Loucy (cell line): Measurements from ENCODE around the gene TVP23A.

Experiments
- H2AFZ ChIP-seq: fragments of 200-600 bp; sonication (generic); 2 replicates; pipeline ENCODE4 v1.6.0; 2016; ENCODE audit warnings: antibody characterized with exemption, mild to moderate bottlenecking, low read length, moderate library complexity
- H3F3A ChIP-seq: fragments of 200-600 bp; 2 replicates; pipeline ENCODE4 v1.6.0; 2016; ENCODE audit warnings: antibody characterized with exemption, low read depth, mild to moderate bottlenecking
- H3K27me3 ChIP-seq: fragments of 200-600 bp; sonication (generic); 2 replicates; pipeline ENCODE4 v1.6.1; 2014; ENCODE audit warnings: low read length, mild to moderate bottlenecking; ENCODE audit not compliant: insufficient read depth, poor library complexity, severe bottlenecking
- H3K36me3 ChIP-seq: fragments of 200-600 bp; sonication (generic); 2 replicates; pipeline ENCODE4 v1.6.1; 2016; ENCODE audit warnings: low read length; ENCODE audit not compliant: insufficient read depth
- H3K4me1 ChIP-seq: fragments of 200-600 bp; sonication (generic); 2 replicates; pipeline ENCODE4 v1.5.1; 2014; ENCODE audit warnings: low read length, mild to moderate bottlenecking; ENCODE audit not compliant: insufficient read depth, poor library complexity, severe bottlenecking
- H3K4me2 ChIP-seq: fragments of 200-600 bp; sonication (generic); 2 replicates; pipeline ENCODE4 v1.6.0; 2014; ENCODE audit warnings: antibody characterized with exemption, low read length, low read depth, mild to moderate bottlenecking; ENCODE audit not compliant: poor library complexity, severe bottlenecking
- H3K4me3 ChIP-seq: fragments of 200-600 bp; sonication (generic); 2 replicates; pipeline ENCODE4 v1.5.1; 2014; ENCODE audit warnings: low read length, mild to moderate bottlenecking, mixed read lengths; ENCODE audit not compliant: poor library complexity, severe bottlenecking
- H3K79me2 ChIP-seq: fragments of 200-600 bp; sonication (generic); 2 replicates; pipeline ENCODE4 v1.6.1; 2014; ENCODE audit warnings: low read length; ENCODE audit not compliant: insufficient read depth
- H3K9ac ChIP-seq: fragments of 200-600 bp; sonication (generic); 2 replicates; pipeline ENCODE4 v1.6.0; 2014; ENCODE audit warnings: mild to moderate bottlenecking, low read depth, low read length, moderate library complexity; ENCODE audit not compliant: poor library complexity, severe bottlenecking
- H3K9me2 ChIP-seq: fragments of 200-600 bp; sonication (generic); replicated peaks from 2 replicates; pipeline ENCODE4 v1.6.1; 2016; ENCODE audit warnings: low read depth, low read length, mixed read lengths
- H3K9me3 ChIP-seq: fragments of 200-600 bp; sonication (generic); 2 replicates; pipeline ENCODE4 v1.6.1; 2014; ENCODE audit warnings: mild to moderate bottlenecking, antibody characterized with exemption, low read length, low read depth; ENCODE audit not compliant: insufficient read depth
- H4K20me1 ChIP-seq: fragments of 200-600 bp; sonication (generic); 2 replicates; pipeline ENCODE4 v1.6.0; 2014; ENCODE audit warnings: antibody characterized with exemption, low read length, mild to moderate bottlenecking; ENCODE audit not compliant: insufficient read depth, poor library complexity, severe bottlenecking
- CTCF ChIP-seq: fragments of 200-600 bp; sonication (generic); conservative IDR thresholded peaks from 2 replicates; pipeline ENCODE4 v1.5.1; 2014; ENCODE audit warnings: mild to moderate bottlenecking, antibody characterized with exemption, low read length
- EZH2phosphoT487 ChIP-seq: fragments of 200-600 bp; IDR thresholded peaks from 2 replicates; pipeline ENCODE4 v1.6.1; 2018; ENCODE audit warnings: antibody characterized with exemption, mild to moderate bottlenecking, moderate library complexity, borderline replicate concordance

Gene TVP23A

GRCh38 chr16:10752843-10753523 is 65.6 kb downstream of the TVP23A start:
- TF ChIP-seq CTCF = no peak
- TF ChIP-seq EZH2phosphoT487 = no peak
- Histone ChIP-seq H3K9me2 (no peaks in the 10 kb centered on the region), H3K4me3 (no peak overlapping the region), H4K20me1 (no peaks in the 10 kb centered on the region), H3F3A (no peaks in the 10 kb centered on the region), H3K36me3 (no peaks in the 10 kb centered on the region), H3K27me3 (no peaks in the 10 kb centered on the region), H3K4me1 (no peaks in the 10 kb centered on the region), H3K79me2 (no peaks in the 10 kb centered on the region), H3K9ac (no peak overlapping the region), H2AFZ (no peak overlapping the region), H3K4me2 (no peak overlapping the region), H3K9me3 (no peaks in the 10 kb centered on the region)

- Histone ChIP-seq H3K9me3 (no peaks in the 10 kb centered on the region), H3K4me3 (no peak overlapping the region), H4K20me1 (no peaks in the 10 kb centered on the region), H3K4me2 (no peak overlapping the region), H3F3A (no peaks in the 10 kb centered on the region), H3K36me3 (no peaks in the 10 kb centered on the region), H2AFZ (no peak overlapping the region), H3K4me1 (no peaks in the 10 kb centered on the region), H3K9ac (no peak overlapping the region), H3K27me3 (no peaks in the 10 kb centered on the region), H3K79me2 (no peaks in the 10 kb centered on the region), H3K9me2 (no peaks in the 10 kb centered on the region)
- TF ChIP-seq EZH2phosphoT487 (no peak), CTCF (no peak)
Measured at GRCh38 chr16:10751291-10751697, 67.3 kb downstream of the TVP23A start.

DNA sequence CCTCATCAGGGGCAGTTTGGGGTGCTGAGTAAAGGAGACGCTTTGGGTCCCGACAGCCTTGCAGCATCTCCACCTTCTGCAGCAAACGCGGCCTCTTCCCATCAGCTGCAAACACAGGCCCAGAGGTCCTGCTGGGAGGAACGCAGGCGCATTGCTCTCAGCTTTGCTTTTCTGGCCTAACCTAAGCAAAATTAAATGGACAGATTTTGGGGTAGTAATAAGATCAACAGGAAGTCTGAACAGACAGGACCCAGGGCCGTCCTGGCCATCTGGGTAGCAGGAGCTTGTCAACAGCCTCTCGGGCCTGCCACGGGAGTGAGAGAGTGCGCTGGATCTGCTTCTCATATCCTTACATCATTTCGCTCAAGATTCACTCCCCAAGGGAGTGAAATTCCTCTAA is 67.8 kb downstream of the TVP23A start:
- H3K4me2 ChIP-seq = no peak overlapping the region
- no peaks in the 10 kb centered on the region for H3K36me3 ChIP-seq
- H3K4me3 ChIP-seq = no peak overlapping the region
- H2AFZ ChIP-seq = no peak overlapping the region
- H3K9me3 ChIP-seq = no peaks in the 10 kb centered on the region
- TF ChIP-seq CTCF = no peak
- TF ChIP-seq EZH2phosphoT487 = no peak
- no peaks in the 10 kb centered on the region for H3K79me2 ChIP-seq
- no peak overlapping the region for H3K9ac ChIP-seq
- no peaks in the 10 kb centered on the region for H3F3A ChIP-seq
- H3K9me2 ChIP-seq = no peaks in the 10 kb centered on the region
- no peaks in the 10 kb centered on the region for H3K27me3 ChIP-seq
- H3K4me1 ChIP-seq = no peaks in the 10 kb centered on the region
- no peaks in the 10 kb centered on the region for H4K20me1 ChIP-seq
